ENCODE results near the gene SURF4. TPM values are rescaled to one million over a fixed set of nuclear protein-coding genes. Genes with fewer than 3 reads are reported as not detected.

Gene SURF4
- polyA plus RNA-seq, 3 donors, result 61.4 to 175 (median 157) TPM

- Histone ChIP-seq H3K79me2 (ENCODE audit: insufficient read depth, low read length) (no peaks in the 10 kb centered on the region), H3K27me3 (ENCODE audit: control insufficient read depth in 2 of 2, insufficient read depth in 2 of 2, low read length in 2 of 2) (no peaks in the 10 kb centered on the region), H3K4me3 (replicated peaks in 1 of 3; ENCODE audit: low read depth in 2 of 3, low read length in 3 of 3) (no peak overlapping the region), H4K20me1 (ENCODE audit: insufficient read depth, low read length) (peaks cover 8% of the 10 kb centered on the region), H3K9me3 (replicated peaks in 1 of 2; ENCODE audit: control insufficient read depth in 1 of 2, insufficient read depth in 1 of 2, low read length in 2 of 2) (no peaks in the 10 kb centered on the region), H2AFZ (ENCODE audit: insufficient read depth, low read depth, low read length, poor library complexity, severe bottlenecking) (no peak overlapping the region), H3K9ac (ENCODE audit: insufficient read depth, low read length, poor library complexity, severe bottlenecking) (no peak overlapping the region), H3K4me2 (replicated peaks; ENCODE audit: extremely low read depth, low read length, poor library complexity, severe bottlenecking) (no peak overlapping the region), H3K27ac (ENCODE audit: low read depth in 1 of 2, low read length in 2 of 2) (no peak overlapping the region), H3K4me1 (ENCODE audit: control insufficient read depth in 1 of 2, insufficient read depth in 2 of 2, low read length in 2 of 2) (no peaks in the 10 kb centered on the region), H3K36me3 (replicated peaks in 1 of 2; ENCODE audit: control insufficient read depth in 1 of 2, insufficient read depth in 2 of 2, low read length in 2 of 2) (peaks cover 32% of the 10 kb centered on the region in 2 donors)
- no peak overlapping the region for H3K4me3 Mint-ChIP-seq
- WGBS (ENCODE audit: insufficient coverage), result 94% methylated on average over 4 of the region's 6 CpGs
- peaks cover 1 to 4% (median 3%) of the 10 kb centered on the region in 3 donors for H3K27me3 Mint-ChIP-seq (ENCODE audit: low read depth in 3 of 3)
- no peak for DNase-seq
- H3K9me3 Mint-ChIP-seq, result no peaks in the 10 kb centered on the region
- H3K36me3 Mint-ChIP-seq, result peaks cover 19 to 26% of the 10 kb centered on the region in 2 donors
- TF ChIP-seq, protein P1, sequence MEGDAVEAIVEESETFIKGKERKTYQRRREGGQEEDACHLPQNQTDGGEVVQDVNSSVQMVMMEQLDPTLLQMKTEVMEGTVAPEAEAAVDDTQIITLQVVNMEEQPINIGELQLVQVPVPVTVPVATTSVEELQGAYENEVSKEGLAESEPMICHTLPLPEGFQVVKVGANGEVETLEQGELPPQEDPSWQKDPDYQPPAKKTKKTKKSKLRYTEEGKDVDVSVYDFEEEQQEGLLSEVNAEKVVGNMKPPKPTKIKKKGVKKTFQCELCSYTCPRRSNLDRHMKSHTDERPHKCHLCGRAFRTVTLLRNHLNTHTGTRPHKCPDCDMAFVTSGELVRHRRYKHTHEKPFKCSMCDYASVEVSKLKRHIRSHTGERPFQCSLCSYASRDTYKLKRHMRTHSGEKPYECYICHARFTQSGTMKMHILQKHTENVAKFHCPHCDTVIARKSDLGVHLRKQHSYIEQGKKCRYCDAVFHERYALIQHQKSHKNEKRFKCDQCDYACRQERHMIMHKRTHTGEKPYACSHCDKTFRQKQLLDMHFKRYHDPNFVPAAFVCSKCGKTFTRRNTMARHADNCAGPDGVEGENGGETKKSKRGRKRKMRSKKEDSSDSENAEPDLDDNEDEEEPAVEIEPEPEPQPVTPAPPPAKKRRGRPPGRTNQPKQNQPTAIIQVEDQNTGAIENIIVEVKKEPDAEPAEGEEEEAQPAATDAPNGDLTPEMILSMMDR (IDR thresholded peaks at IDR 0.05), result no peak
- intact Hi-C loops (cut with micrococcal nuclease), result loop anchor here in 1 of 2 donors (10.0 kb wide), 1 partner anchor 167 kb away; no protein-coding TSS in a partner anchor
- peak overlapping the region in 1 of 7 donors; percentile 68 for H3K27ac Mint-ChIP-seq
- no peaks in the 10 kb centered on the region for H3K4me1 Mint-ChIP-seq
Observed at GRCh38 chr9:133401588-133401987, 25.7 kb upstream of the SURF4 start.

GRCh38 chr9:133400292-133400691 lies 24.4 kb upstream of the SURF4 start:
- H3K4me3 ChIP-seq (replicated peaks in 1 of 3; ENCODE audit: low read depth in 2 of 3, low read length in 3 of 3), result no peak overlapping the region
- Mint-ChIP-seq H3K4me3 (no peak overlapping the region), H3K27ac (no peak overlapping the region), H3K27me3 (ENCODE audit: low read depth in 3 of 3) (peaks cover 1 to 8% (median 4%) of the 10 kb centered on the region in 3 donors), H3K9me3 (no peaks in the 10 kb centered on the region), H3K4me1 (no peaks in the 10 kb centered on the region), H3K36me3 (peaks cover 6 to 13% of the 10 kb centered on the region in 2 donors)
- no peaks in the 10 kb centered on the region for H3K4me1 ChIP-seq (ENCODE audit: control insufficient read depth in 1 of 2, insufficient read depth in 2 of 2, low read length in 2 of 2)
- H3K9ac ChIP-seq (ENCODE audit: insufficient read depth, low read length, poor library complexity, severe bottlenecking), result no peak overlapping the region
- peaks cover 3% of the 10 kb centered on the region for H4K20me1 ChIP-seq (ENCODE audit: insufficient read depth, low read length)
- H3K27me3 ChIP-seq (ENCODE audit: control insufficient read depth in 2 of 2, insufficient read depth in 2 of 2, low read length in 2 of 2), result no peaks in the 10 kb centered on the region
- no peak overlapping the region for H3K4me2 ChIP-seq (replicated peaks; ENCODE audit: extremely low read depth, low read length, poor library complexity, severe bottlenecking)
- H3K9me3 ChIP-seq (replicated peaks in 1 of 2; ENCODE audit: control insufficient read depth in 1 of 2, insufficient read depth in 1 of 2, low read length in 2 of 2), result no peaks in the 10 kb centered on the region
- WGBS (ENCODE audit: insufficient coverage), result 91% methylated on average over 11 of the region's 12 CpGs
- peaks cover 19% of the 10 kb centered on the region in 2 donors for H3K36me3 ChIP-seq (replicated peaks in 1 of 2; ENCODE audit: control insufficient read depth in 1 of 2, insufficient read depth in 2 of 2, low read length in 2 of 2)
- H3K79me2 ChIP-seq (ENCODE audit: insufficient read depth, low read length), result no peaks in the 10 kb centered on the region
- no peak for DNase-seq
- no peak overlapping the region for H3K27ac ChIP-seq (ENCODE audit: low read depth in 1 of 2, low read length in 2 of 2)
- intact Hi-C loops (cut with micrococcal nuclease), result loop anchor here in 1 of 2 donors (10.0 kb wide), 1 partner anchor 165 kb away; no protein-coding TSS in a partner anchor
- no peak overlapping the region for H2AFZ ChIP-seq (ENCODE audit: insufficient read depth, low read depth, low read length, poor library complexity, severe bottlenecking)
- TF ChIP-seq, protein P1 (IDR thresholded peaks at IDR 0.05), result no peak

Data from CD14-positive monocyte (primary cell).